Stimulated activated CD4-positive, alpha-beta T cell treated with anti-CD3 and anti-CD28 coated beads, Interleukin-12 subunit alpha, Interleukin-12 subunit beta, amount 100 ng/mL, for 4 hours (primary cell): ENCODE measurements around the gene TSHZ3.
A peak's percentile ranks its signal among the peaks of the same experiment; 100 is the strongest.

Experiments
- DNase-seq: peaks from one replicate; pipeline ENCODE4 v3.0.0-alpha.2; 2020

TSHZ3 gene

DNA sequence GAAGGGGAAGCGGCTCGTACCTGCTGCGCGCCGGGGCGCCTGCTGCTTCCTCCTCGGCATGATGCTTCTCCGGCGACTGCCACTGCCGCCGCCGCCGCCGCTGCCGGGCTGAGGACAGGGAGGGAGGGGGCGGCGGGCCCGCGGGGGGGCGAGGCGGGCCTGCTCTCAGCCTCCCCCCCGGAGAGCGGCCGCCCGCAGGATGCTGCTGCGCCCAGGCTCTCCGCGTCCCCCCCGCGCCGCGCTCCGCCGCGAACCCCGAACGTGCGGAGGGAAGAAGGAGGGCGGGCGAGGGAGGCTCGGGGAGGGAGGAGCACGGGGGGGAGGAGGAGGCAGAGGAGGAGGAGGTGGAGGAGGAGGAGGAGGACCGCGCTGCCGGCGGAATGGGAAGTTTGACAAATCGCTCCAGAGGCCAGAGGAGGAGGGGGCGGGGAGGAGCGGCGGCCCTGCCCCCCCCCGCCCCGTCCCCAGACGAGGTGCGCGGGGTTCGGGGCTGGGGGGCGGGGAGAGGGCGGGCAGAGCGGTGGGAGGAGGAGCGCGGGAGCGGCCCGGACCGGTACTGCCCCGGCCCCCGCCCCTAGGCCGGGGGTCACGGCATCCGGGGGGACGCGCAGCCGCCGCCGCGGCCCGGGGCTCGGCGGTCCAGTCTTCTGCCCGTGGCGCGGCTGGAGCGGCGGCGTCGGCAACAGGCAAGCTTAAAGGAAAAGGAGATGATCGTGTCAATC is at the start of gene TSHZ3:
TSHZ3 (minus strand) TSS at position 277 of the 722 bp plus-strand sequence; CDS start at position 60, 217 bp downstream.
- peak; percentile 52 for DNase-seq

DNA sequence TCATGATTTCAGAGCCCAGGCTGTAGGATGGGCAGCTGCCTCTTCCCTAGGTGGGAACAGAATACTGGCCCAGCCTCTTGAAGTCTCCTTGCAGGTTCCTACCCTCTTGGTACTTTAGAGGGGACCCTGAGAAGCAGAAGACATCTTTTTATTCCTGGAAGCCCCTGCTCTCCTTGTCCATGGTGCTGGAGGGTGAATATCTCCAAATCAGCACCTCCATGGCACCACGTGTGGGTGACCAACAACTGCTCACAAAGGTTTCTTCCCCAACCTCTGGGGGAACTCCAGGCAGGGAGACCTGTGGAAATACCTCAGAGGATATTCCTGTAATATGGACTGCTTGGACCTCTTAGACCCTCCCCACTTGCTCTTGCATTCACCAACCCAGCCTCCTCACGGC is 48.1 kb upstream of the TSHZ3 start:
- no peak for DNase-seq

DNA sequence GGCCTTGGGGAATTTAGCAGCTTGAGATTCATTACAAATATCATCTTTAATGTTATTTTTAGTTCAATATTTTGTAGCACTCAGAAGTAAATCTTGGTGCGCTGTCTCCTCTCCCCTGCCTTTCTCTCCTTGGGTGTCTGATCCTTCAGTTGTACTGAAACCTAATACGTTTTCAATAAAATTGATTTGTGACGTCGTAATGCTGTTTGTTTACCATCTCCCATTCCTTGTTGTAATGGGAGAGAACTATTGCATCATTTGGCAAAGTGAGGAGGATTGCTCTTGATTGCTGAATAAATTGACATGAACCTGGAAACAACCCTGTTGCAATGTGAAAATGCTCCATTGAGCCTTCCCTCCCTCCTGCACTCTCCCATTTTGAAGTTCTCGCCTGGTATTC is 43.2 kb upstream of the TSHZ3 start:
- DNase-seq, result no peak

DNA sequence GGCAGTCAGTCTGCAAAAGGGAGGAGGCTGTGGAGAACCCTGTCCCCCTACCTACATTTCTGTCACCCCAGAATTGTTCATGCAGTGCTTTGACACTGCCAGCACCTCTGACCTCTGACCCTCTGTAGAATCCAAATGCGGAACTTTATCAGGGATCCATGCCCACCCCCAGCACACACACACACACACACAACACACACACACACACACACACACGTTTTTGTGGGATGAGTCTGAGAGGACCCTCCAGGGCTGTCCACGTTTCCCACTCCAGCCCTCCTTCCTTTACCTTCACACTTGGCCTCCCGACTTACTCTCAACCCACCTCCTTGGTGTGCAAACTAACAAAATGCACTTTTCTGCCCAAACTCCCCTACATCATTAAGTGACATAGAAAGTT is 42.3 kb upstream of the TSHZ3 start:
- no peak for DNase-seq

DNA sequence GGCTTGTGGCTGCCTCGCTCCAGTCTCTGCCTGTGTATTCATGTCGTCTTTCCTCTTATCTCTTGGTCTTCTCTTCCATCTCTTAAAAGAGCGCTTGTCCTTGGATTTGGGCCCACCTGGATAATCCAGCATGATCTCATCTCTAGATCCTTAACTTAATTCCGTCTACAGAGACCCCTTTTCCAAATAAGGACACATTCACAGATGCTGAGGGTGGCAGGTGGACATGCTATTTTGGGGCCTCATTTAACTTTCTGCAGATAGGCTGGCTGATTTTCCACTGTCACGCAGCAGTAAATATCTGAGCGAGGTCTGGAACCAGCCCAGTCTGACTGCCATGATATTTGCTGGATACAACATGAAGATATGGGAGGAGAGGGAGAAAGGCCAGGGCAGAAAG is 41.5 kb upstream of the TSHZ3 start:
- DNase-seq, result no peak

DNA sequence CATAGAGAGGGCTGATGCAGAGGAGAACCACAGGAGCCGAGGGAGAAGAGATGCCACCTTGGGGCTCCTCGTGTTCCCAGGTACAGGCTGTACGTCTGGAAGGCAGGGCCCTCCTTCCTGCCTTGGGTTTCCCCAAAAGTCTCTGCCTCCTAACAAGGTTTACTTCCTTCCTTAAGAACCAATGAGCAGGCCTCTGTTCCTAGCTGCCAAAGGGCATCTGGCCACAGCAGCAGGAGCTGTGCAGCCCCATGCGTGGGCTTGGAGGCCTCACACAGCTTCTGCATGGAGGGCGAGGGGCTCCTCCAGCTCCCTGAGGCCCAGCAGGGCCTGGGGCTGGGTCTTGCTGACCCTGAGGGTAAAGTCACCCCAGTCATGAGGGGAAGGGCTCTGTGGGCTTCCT is 40.6 kb upstream of the TSHZ3 start:
- DNase-seq, result no peak

- DNase-seq, result no peak
Observed at GRCh38 chr19:31387717-31388301, 38.6 kb upstream of the TSHZ3 start.

- DNase-seq, result no peak
Observed at GRCh38 chr19:31386806-31387205, 37.6 kb upstream of the TSHZ3 start.

- no peak for DNase-seq
Observed at GRCh38 chr19:31385744-31386143, 36.5 kb upstream of the TSHZ3 start.

DNA sequence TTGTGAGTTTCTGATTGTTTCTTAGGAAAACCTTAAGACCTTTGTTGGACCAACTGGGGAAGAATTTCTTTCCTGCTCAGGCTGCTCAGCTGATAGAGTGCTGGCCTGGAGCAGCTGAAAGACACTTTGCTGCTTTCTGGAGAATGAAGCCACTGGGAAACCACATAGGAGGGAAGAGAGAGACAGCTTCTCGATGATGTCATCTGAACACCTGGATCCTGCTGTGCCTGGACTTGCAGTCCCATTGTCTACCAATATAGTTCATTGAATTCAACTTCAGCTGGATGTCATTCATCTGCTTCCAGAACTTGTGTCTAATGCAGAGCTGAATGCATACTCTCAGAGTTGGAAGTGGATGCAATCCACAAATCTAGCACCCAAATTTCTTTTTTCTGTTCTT is 34.3 kb upstream of the TSHZ3 start:
- DNase-seq, result no peak

- DNase-seq, result no peak
Observed at GRCh38 chr19:31380854-31381253, 31.6 kb upstream of the TSHZ3 start.

GRCh38 chr19:31378404-31378803 is 29.2 kb upstream of the TSHZ3 start:
- DNase-seq, result no peak

DNA sequence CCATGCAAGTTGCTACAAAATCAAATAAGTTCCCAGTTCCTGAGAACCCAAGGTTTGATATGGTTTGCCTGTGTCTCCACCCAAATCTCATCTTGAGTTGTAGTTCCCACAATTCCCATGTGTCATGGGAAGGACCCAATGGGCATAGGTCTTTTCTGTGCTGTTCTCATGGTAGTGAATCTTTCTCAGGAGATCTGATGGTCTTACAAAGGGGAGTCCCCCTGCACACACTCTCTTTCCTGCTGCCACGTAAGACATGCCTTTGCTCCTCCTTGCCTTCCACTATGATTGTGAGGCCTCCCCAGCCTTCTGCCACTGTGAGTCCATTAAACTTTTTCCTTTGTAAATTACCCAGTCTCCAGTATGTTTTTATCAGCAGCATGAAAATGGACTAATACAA is 28.5 kb upstream of the TSHZ3 start:
- DNase-seq, result no peak

GRCh38 chr19:31372246-31372781 is 23.1 kb upstream of the TSHZ3 start:
- no peak for DNase-seq

DNA sequence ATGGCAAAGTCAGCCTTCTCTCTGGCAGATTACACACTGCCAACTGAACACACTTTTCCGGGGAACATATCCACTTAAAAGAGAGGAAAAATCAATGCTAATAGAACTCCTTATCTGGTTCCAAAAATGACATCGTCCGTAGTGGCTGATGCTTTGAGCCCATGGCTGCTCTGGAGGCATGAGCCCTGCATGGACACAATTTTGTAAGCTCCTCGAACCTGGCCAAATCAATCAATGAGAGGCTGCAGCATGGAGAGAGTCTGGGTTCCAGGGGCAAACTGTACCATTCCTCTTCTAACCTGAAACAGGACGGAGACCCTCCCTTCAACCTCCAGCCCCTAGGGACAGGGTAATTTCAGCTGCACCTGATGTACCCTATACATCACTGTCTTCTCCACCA is 21.0 kb upstream of the TSHZ3 start:
- DNase-seq, result no peak

DNA sequence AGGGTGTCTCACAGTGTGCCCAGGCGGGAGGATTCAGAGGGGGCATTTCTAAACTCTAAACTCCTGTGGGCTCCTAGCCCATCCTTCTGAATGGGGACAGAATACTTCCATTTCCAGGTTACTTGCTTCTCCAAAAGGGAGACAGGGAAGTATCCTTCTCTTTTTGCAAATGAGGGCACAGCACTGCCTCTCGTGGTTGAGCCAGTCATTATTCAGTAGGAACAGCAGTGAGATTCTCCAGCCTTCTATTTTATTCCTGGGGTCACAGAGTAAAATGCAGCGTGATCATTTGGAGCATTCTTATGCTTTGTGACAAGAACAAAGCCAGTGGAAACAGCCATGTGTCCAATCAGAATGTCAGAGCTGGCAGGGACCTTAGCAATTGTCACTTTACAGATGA is 15.7 kb upstream of the TSHZ3 start:
- DNase-seq, result no peak

GRCh38 chr19:31361728-31362127 is 12.5 kb upstream of the TSHZ3 start:
- DNase-seq, result no peak

- no peak for DNase-seq
Observed at GRCh38 chr19:31357315-31357673, 8.1 kb upstream of the TSHZ3 start.

DNA sequence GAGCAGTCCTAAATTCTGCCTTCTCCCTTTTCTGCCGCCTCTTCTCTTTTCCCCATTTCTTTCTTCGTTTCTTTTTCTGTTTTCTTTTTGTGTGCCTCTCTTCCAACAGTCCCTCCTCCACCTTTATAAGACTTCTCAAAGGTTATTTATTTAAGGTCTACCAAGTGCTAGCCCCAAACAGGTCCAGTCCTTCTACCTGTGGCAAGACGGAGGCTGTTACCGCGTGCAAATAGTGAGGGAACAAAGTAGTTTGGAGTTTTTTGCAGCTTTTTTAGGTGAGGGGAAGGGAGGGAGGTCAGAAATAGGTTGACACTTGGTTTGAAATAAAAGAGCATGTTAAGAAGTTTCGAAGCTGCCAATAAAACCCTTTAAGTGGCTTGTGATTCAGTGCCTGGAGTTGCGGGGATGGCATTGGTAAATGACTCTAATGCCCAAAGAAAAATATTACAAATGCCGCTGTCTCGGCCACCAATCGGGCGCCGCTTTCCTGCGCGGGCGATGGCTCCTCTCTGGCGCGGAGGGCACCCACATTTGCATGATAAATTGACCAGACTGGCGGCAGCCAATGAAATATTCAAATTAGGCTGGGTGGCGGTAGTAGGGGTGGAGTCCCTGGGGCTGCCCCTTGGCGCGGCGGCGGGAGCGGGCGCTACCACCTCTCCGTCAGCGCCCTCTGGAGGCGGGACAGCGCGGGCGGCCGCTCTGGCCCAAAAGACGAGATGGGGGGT is 7.5 kb upstream of the TSHZ3 start:
- peak; percentile 65 for DNase-seq

GRCh38 chr19:31355665-31356289 is 6.5 kb upstream of the TSHZ3 start:
- no peak for DNase-seq

DNA sequence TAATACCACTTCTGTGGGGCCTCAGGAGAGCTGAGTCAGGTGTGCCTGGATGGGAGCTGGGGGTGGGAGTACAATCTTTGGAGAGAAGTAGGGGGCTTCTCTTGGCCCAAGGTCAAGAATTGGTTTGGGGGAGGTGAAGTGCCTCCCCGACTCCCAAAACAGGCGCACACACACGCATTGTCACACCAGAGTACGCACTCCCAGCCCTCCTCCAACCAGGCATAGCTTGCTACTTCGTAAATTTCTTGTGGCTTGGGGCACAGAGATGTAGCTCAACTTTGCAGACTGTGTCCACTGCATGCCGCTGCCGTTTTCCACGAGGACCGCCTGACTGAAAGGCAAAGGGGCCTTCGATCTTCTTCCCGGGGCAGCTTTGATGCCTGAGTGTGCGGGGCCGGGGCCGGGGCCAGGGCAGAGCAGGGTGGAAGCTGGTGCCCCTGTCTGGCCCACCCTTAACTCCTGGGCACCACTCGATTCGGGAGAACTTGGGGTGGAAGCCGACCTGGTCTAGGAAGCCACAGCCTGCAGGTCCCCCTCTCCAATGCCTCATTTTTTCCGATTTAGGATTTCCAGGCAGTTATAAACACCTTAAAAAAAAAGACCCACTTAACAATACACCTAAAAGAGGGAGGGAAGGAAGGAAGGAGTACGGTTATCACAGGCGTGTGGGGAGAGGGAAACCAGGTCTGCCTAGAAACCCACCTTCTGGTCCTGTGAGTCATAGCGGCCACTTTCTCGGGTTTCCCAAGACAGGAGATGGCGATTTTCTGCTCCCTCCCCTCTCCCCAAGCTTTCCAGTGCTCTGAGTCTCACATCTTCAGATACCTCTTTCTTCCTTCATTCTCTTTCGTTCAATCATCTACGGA is 5.8 kb upstream of the TSHZ3 start:
- no peak for DNase-seq

- DNase-seq, result no peak
Observed at GRCh38 chr19:31354316-31354715, 5.1 kb upstream of the TSHZ3 start.

DNA sequence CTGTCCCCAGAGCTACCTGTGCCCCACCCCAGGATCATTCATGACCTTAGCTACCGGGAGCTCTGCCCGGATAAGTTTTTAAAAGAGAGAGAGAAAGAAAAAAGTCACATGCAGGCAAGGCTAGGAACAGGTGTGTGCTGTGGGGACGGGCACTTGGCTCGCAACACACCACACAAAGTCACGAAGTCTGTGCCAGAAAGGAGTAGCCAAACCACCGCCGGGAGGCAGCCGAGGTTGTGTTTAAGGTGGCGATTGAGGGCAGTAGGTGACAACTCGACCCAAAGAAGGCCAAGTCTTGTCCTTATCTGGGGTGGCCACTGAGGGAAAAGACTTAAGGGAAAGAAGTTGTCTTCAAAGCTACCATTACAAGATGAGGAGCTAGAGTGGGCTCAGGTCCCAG is 4.6 kb upstream of the TSHZ3 start:
- no peak for DNase-seq
